K562 (cell line): ENCODE results near the gene POLR3H. TPM values are rescaled to one million over a fixed set of nuclear protein-coding genes. Genes with fewer than 3 reads are reported as not detected.
A peak's percentile ranks its signal among the peaks of the same experiment; 100 is the strongest.

Source experiments
- ATAC-seq: fragments of 200-7000 bp; cut with Tn5 transposase; 3 replicates; pipeline ENCODE4 v1.9.1; 2020; ENCODE audit warnings: moderate library complexity
- BruUV-seq: library from RNA; stranded (reverse); fragments of 400-500 nt; replicated peaks from 2 replicates; lab custom pipeline; 2021; lab: Mats Ljungman, UMichigan
- CTCF ChIA-PET: fragments of 300-600 bp; formaldehyde crosslinking; extraction: SDS; loops from one replicate; lab custom pipeline; 2021; ENCODE audit warnings: low intra/inter-chr PET ratio; lab: Yijun Ruan, JAX
- POLR2A ChIA-PET: fragments of 300-600, 350-650 bp; sonication (Branson Sonifier 250); formaldehyde crosslinking; extraction: SDS; loops from one replicate; lab custom pipeline; 2021; ENCODE audit warnings: antibody characterized with exemption, inconsistent platforms; lab: Yijun Ruan, JAX
- DNase-seq, 4 experiments: peaks; one replicate each; pipeline versions ENCODE4 v3.0.0 to v3.0.0-alpha.2; 2011 to 2018; ENCODE audit warnings: low spot score in 3 of 4, mixed read lengths in 3 of 4; ENCODE audit errors: extremely low read depth in 1 of 4
- FAIRE-seq: peaks from 2 replicates; lab custom pipeline; 2011; peaks lifted over from hg19 to GRCh38; lab: Jason Lieb, UNC
- H2AFZ ChIP-seq: 2 replicates; pipeline ENCODE4 v1.6.0; 2011; ENCODE audit warnings: low read depth, low read length, control low read depth, inconsistent platforms
- H3K27ac ChIP-seq: fragments of 200-600 bp; 3 replicates; pipeline ENCODE4 v1.8.0; 2011; ENCODE audit warnings: low read depth, mild to moderate bottlenecking, control low read depth, inconsistent platforms, low read length, moderate library complexity, mixed read lengths; ENCODE audit errors: extremely low read depth
- H3K27me3 ChIP-seq, 2 experiments: fragments of 300-600 bp in 1 of 2; 2 replicates in 1 of 2; 3 replicates in 1 of 2; pipeline versions ENCODE4 v1.6.0 to v1.8.0; 2011; ENCODE audit warnings: inconsistent platforms in 2 of 2, low read length in 2 of 2, mild to moderate bottlenecking in 1 of 2, mixed read lengths in 1 of 2, moderate library complexity in 1 of 2; ENCODE audit not compliant: control insufficient read depth in 2 of 2, insufficient read depth in 2 of 2
- H3K36me3 ChIP-seq: fragments of 300-600 bp; 3 replicates; pipeline ENCODE4 v1.8.0; 2011; ENCODE audit warnings: mild to moderate bottlenecking, low read length, inconsistent platforms; ENCODE audit not compliant: control insufficient read depth, insufficient read depth
- H3K4me1 ChIP-seq, 2 experiments: fragments of 200-600 bp in 1 of 2; replicated peaks in 1 of 2; 2 replicates in 1 of 2; 3 replicates in 1 of 2; pipeline versions ENCODE4 v1.5.1 to v1.8.0; 2011; ENCODE audit warnings: inconsistent platforms in 2 of 2, low read length in 2 of 2, mild to moderate bottlenecking in 1 of 2, mixed read lengths in 1 of 2, moderate library complexity in 1 of 2; ENCODE audit not compliant: control insufficient read depth in 2 of 2, insufficient read depth in 2 of 2
- H3K4me2 ChIP-seq: 2 replicates; pipeline ENCODE4 v1.6.1; 2011; ENCODE audit warnings: low read length, control low read depth, inconsistent platforms, mixed read lengths; ENCODE audit not compliant: insufficient read depth
- H3K4me3 ChIP-seq: fragments of 200-600 bp; sonication (generic), shearing (Covaris generic); 2 replicates; pipeline ENCODE4 v1.5.1; 2016; ENCODE audit warnings: control low read depth, inconsistent platforms
- H3K79me2 ChIP-seq: fragments of 200-600 bp; 3 replicates; pipeline ENCODE4 v1.8.0; 2011; ENCODE audit warnings: low read length, inconsistent platforms; ENCODE audit not compliant: control insufficient read depth, insufficient read depth
- H3K9ac ChIP-seq, 2 experiments: 2 replicates each; pipeline versions ENCODE4 v1.6.0 to v1.6.1; 2011; ENCODE audit warnings: low read depth in 2 of 2, low read length in 2 of 2, control low read depth in 1 of 2, inconsistent platforms in 1 of 2, mild to moderate bottlenecking in 1 of 2, mixed read lengths in 1 of 2; ENCODE audit not compliant: insufficient read depth in 1 of 2
- H3K9me1 ChIP-seq: one replicate; pipeline ENCODE4 v1.6.0; 2011; ENCODE audit warnings: inconsistent platforms, mild to moderate bottlenecking, low read length, moderate library complexity; ENCODE audit not compliant: control insufficient read depth, insufficient read depth
- H3K9me3 ChIP-seq: replicated peaks from 2 replicates; pipeline ENCODE4 v1.5.1; 2011; ENCODE audit warnings: low read depth, low read length, inconsistent platforms; ENCODE audit not compliant: control insufficient read depth, insufficient read depth
- H4K20me1 ChIP-seq: replicated peaks from 2 replicates; pipeline ENCODE4 v1.6.1; 2011; ENCODE audit warnings: low read length, inconsistent platforms, mixed read lengths; ENCODE audit not compliant: control insufficient read depth, insufficient read depth
- CBFB ChIP-seq: sonication (generic); formaldehyde crosslinking; IDR thresholded peaks from 2 replicates; pipeline ENCODE4 v1.4.0; 2020; ENCODE audit warnings: mild to moderate bottlenecking, missing genetic modification reagents
- TFAP4 ChIP-seq: sonication (generic); formaldehyde crosslinking; IDR thresholded peaks from 2 replicates; pipeline ENCODE4 v1.8.0; 2022; ENCODE audit warnings: missing genetic modification reagents, mild to moderate bottlenecking, moderate library complexity, borderline replicate concordance
- ZFP36 ChIP-seq: fragments of 150-350 bp; IDR thresholded peaks from 2 replicates; pipeline ENCODE4 v1.6.1; 2018; ENCODE audit warnings: low read length, low read depth; ENCODE audit not compliant: partially characterized antibody
- ZKSCAN3 ChIP-seq: fragments of 250-450 bp; sonication (Bioruptor Pico); IDR thresholded peaks from 2 replicates; pipeline ENCODE4 v1.4.0; 2020
- WGBS: fragments of 100-300 bp; shearing (Covaris generic); methylation state at CpG from one replicate; pipeline ENCODE4 v1.1.6; 2016; ENCODE audit warnings: low coverage, mixed read lengths; ENCODE audit not compliant: insufficient coverage; ENCODE audit errors: missing lambda C conversion rate; 5-methylcytosine and 5-hydroxymethylcytosine counted together
- in situ Hi-C: fragments of 300-500 bp; cut with MboI; formaldehyde crosslinking; loops from 4 replicates; pipeline ENCODE4 v1.15.0; 2018; ENCODE audit warnings: inconsistent platforms, mixed read lengths
- intact Hi-C: fragments of 100-400 bp; cut with micrococcal nuclease; formaldehyde crosslinking; loops from 2 replicates; pipeline ENCODE4 v1.14.2; 2022
- polyA plus RNA-seq, 8 experiments: library from polyadenylated mRNA; depleted of rRNA in 4 of 8; stranded (reverse) in 5 of 8; unstranded in 3 of 8; fragments of >200 nt; fragmentation: Nextera tagmentation in 2 of 8; fragmentation: Illumina TruSeq in 1 of 8; extraction: Ambion mirVana in 2 of 8; extraction: Trizol in 1 of 8; gene quantifications; 2 replicates each; pipeline versions ENCODE4 v1.2.1 to v1.2.3, GENCODE V29; 2011 to 2014; ENCODE audit warnings: inconsistent platforms in 1 of 8, missing spikeins in 1 of 8
- total RNA-seq, 7 experiments: library from RNA; depleted of rRNA in 6 of 7; stranded (reverse); fragments of >200 nt in 6 of 7; fragmentation: Illumina TruSeq in 2 of 7; extraction: Trizol in 2 of 7; gene quantifications; 2 replicates each; pipeline versions ENCODE4 v1.2.1 to v1.2.3, GENCODE V29; 2011 to 2021; ENCODE audit warnings: low replicate concordance in 1 of 7
- TF ChIP-seq, protein P1 (sequence below): sonication (generic); formaldehyde crosslinking; IDR thresholded peaks from 2 replicates; pipeline ENCODE4 v1.8.1; 2023; ENCODE audit warnings: mild to moderate bottlenecking, missing genetic modification reagents
- TF ChIP-seq, protein P2 (sequence below): fragments of 200-800 bp; sonication (Bioruptor generic); IDR thresholded peaks from 2 replicates; pipeline ENCODE4 v1.6.1; 2016; ENCODE audit warnings: missing genetic modification characterization, missing compliant biosample characterization

Gene POLR3H
- total and polyA plus RNA-seq, 9 of the 15 experiments (the other 6 are each of a cell fraction or from before 2014, with no cell fraction given) = 5.3 to 48.4 (median 22.2) TPM

DNA sequence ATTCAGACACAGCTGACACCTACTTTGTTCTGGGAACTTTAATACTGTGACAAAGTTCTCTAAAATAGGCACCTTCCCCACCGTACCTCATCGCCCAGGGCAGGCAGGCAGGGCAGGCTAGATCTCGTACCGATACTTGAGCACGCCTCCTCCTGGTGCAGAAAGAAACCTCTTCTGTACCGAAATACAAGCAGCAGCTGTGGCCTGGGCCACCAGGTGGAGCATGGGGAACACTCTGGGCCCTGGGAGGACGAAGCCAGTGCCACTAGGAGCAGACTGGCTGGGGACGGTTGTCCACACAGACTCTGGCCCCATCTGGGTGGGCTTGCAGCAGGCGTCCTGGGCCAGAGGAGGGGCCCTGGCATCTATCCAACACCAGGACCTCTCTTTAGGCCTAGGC, 32.6 kb upstream of the POLR3H start (continued):
- peak; percentile 86 for TF ChIP-seq TFAP4 (CRISPR knock-in tag)
- TF ChIP-seq ZFP36 = no peak

- Histone ChIP-seq H3K36me3 (peaks cover 15% of the 10 kb centered on the region; the same call in 1 of the 3 replicates), H3K4me2 (no peak overlapping the region), H3K9me1 (no peaks in the 10 kb centered on the region), H4K20me1 (no peaks in the 10 kb centered on the region), H3K27me3 (no peaks in the 10 kb centered on the region), H2AFZ (no peak overlapping the region), H3K9ac (peak overlapping the region in 1 of 2 experiments; percentile 80; a peak in 2 of 4 replicates), H3K4me3 (no peak overlapping the region), H3K27ac (no peak overlapping the region), H3K79me2 (no peaks in the 10 kb centered on the region), H3K9me3 (no peaks in the 10 kb centered on the region), H3K4me1 (peaks cover 6 to 44% of the 10 kb centered on the region in 2 experiments; a peak in 4 of 5 replicates)
- 75% methylated on average over 4 of the region's 15 CpGs for WGBS
- BruUV-seq = no TSS peak
- ChIA-PET CTCF (no interaction called here), POLR2A (interaction anchor here (0.5 to 0.7 kb wide), 2 partner anchors 46 to 653 kb away, joined by 3 read pairs; no protein-coding TSS in a partner anchor)
- no peak for FAIRE-seq
- no peak for DNase-seq
- ATAC-seq = no peak
- no peak for TF ChIP-seq CBFB (CRISPR knock-in tag)
- no peak for TF ChIP-seq ZKSCAN3
- TF ChIP-seq, protein P1, sequence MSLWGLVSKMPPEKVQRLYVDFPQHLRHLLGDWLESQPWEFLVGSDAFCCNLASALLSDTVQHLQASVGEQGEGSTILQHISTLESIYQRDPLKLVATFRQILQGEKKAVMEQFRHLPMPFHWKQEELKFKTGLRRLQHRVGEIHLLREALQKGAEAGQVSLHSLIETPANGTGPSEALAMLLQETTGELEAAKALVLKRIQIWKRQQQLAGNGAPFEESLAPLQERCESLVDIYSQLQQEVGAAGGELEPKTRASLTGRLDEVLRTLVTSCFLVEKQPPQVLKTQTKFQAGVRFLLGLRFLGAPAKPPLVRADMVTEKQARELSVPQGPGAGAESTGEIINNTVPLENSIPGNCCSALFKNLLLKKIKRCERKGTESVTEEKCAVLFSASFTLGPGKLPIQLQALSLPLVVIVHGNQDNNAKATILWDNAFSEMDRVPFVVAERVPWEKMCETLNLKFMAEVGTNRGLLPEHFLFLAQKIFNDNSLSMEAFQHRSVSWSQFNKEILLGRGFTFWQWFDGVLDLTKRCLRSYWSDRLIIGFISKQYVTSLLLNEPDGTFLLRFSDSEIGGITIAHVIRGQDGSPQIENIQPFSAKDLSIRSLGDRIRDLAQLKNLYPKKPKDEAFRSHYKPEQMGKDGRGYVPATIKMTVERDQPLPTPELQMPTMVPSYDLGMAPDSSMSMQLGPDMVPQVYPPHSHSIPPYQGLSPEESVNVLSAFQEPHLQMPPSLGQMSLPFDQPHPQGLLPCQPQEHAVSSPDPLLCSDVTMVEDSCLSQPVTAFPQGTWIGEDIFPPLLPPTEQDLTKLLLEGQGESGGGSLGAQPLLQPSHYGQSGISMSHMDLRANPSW (CRISPR knock-in tag) = no peak
- TF ChIP-seq, protein P2, sequence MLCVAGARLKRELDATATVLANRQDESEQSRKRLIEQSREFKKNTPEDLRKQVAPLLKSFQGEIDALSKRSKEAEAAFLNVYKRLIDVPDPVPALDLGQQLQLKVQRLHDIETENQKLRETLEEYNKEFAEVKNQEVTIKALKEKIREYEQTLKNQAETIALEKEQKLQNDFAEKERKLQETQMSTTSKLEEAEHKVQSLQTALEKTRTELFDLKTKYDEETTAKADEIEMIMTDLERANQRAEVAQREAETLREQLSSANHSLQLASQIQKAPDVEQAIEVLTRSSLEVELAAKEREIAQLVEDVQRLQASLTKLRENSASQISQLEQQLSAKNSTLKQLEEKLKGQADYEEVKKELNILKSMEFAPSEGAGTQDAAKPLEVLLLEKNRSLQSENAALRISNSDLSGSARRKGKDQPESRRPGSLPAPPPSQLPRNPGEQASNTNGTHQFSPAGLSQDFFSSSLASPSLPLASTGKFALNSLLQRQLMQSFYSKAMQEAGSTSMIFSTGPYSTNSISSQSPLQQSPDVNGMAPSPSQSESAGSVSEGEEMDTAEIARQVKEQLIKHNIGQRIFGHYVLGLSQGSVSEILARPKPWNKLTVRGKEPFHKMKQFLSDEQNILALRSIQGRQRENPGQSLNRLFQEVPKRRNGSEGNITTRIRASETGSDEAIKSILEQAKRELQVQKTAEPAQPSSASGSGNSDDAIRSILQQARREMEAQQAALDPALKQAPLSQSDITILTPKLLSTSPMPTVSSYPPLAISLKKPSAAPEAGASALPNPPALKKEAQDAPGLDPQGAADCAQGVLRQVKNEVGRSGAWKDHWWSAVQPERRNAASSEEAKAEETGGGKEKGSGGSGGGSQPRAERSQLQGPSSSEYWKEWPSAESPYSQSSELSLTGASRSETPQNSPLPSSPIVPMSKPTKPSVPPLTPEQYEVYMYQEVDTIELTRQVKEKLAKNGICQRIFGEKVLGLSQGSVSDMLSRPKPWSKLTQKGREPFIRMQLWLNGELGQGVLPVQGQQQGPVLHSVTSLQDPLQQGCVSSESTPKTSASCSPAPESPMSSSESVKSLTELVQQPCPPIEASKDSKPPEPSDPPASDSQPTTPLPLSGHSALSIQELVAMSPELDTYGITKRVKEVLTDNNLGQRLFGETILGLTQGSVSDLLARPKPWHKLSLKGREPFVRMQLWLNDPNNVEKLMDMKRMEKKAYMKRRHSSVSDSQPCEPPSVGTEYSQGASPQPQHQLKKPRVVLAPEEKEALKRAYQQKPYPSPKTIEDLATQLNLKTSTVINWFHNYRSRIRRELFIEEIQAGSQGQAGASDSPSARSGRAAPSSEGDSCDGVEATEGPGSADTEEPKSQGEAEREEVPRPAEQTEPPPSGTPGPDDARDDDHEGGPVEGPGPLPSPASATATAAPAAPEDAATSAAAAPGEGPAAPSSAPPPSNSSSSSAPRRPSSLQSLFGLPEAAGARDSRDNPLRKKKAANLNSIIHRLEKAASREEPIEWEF (CRISPR knock-in tag) = no peak
- in situ Hi-C loops = no loop called here
- intact Hi-C loops = no loop called here
Measured at GRCh38 chr22:41575533-41575932, 31.3 kb upstream of the POLR3H start.
